ENCODE measurements around the gene TCERG1. TPM values are rescaled to one million over a fixed set of nuclear protein-coding genes. Genes with fewer than 3 reads are reported as not detected.

Gene TCERG1
- total RNA-seq, 1 donor from 2014 or later = 46.3 TPM

GRCh38 chr5:146402949-146403348 lies 44.2 kb upstream of the TCERG1 start:
- no peaks in the 10 kb centered on the region for H3K4me1 ChIP-seq
- H3K36me3 ChIP-seq = no peaks in the 10 kb centered on the region
- no peaks in the 10 kb centered on the region for H3K27me3 ChIP-seq
- H3K27ac ChIP-seq = no peak overlapping the region
- H3K9me3 ChIP-seq = no peaks in the 10 kb centered on the region
- DNase-seq (no peak), ATAC-seq (no peak)
- no peak overlapping the region for H3K4me3 ChIP-seq
- TF ChIP-seq CTCF (IDR thresholded peaks at IDR 0.05) = no peak
- intact Hi-C loops (cut with DNase I) = no loop called here

- DNase-seq = no peak
Observed at GRCh38 chr5:146409054-146409671, 38.0 kb upstream of the TCERG1 start.

GRCh38 chr5:146410272-146410671 lies 36.9 kb upstream of the TCERG1 start:
- no peaks in the 10 kb centered on the region for H3K27me3 ChIP-seq
- no peak for DNase-seq
- no peak for ATAC-seq
- no peak overlapping the region for H3K4me3 ChIP-seq
- H3K27ac ChIP-seq = no peak overlapping the region
- TF ChIP-seq CTCF (IDR thresholded peaks at IDR 0.05) = no peak
- intact Hi-C loops (cut with DNase I) = no loop called here
- H3K36me3 ChIP-seq = no peaks in the 10 kb centered on the region
- no peaks in the 10 kb centered on the region for H3K9me3 ChIP-seq
- no peaks in the 10 kb centered on the region for H3K4me1 ChIP-seq

More at GRCh38 chr5:146409054-146409671, 38.0 kb upstream of the TCERG1 start:
- intact Hi-C loops (cut with DNase I) = no loop called here
- no peaks in the 10 kb centered on the region for H3K36me3 ChIP-seq
- H3K27ac ChIP-seq = no peak overlapping the region
- no peaks in the 10 kb centered on the region for H3K27me3 ChIP-seq
- H3K9me3 ChIP-seq = no peaks in the 10 kb centered on the region
- no peaks in the 10 kb centered on the region for H3K4me1 ChIP-seq
- TF ChIP-seq CTCF (IDR thresholded peaks at IDR 0.05) = no peak
- no peak overlapping the region for H3K4me3 ChIP-seq
- no peak for ATAC-seq

GRCh38 chr5:146419696-146420095 lies 27.4 kb upstream of the TCERG1 start:
- intact Hi-C loops (cut with DNase I) = no loop called here
- no peak for ATAC-seq
- Histone ChIP-seq H3K36me3 (no peaks in the 10 kb centered on the region), H3K27me3 (peaks cover 8% of the 10 kb centered on the region), H3K4me3 (no peak overlapping the region), H3K9me3 (no peaks in the 10 kb centered on the region), H3K4me1 (no peaks in the 10 kb centered on the region), H3K27ac (no peak overlapping the region)
- TF ChIP-seq CTCF (IDR thresholded peaks at IDR 0.05) = no peak
- DNase-seq = no peak

GRCh38 chr5:146425023-146425422 lies 22.1 kb upstream of the TCERG1 start:
- ATAC-seq (no peak), DNase-seq (no peak)
- intact Hi-C loops (cut with DNase I) = no loop called here
- no peak overlapping the region for H3K27ac ChIP-seq
- no peak for TF ChIP-seq CTCF (IDR thresholded peaks at IDR 0.05)
- H3K9me3 ChIP-seq = no peaks in the 10 kb centered on the region
- no peak overlapping the region for H3K4me3 ChIP-seq
- H3K4me1 ChIP-seq = no peaks in the 10 kb centered on the region
- no peaks in the 10 kb centered on the region for H3K27me3 ChIP-seq
- no peaks in the 10 kb centered on the region for H3K36me3 ChIP-seq

GRCh38 chr5:146426305-146426704 lies 20.8 kb upstream of the TCERG1 start:
- no peak for ATAC-seq
- TF ChIP-seq CTCF (IDR thresholded peaks at IDR 0.05) = no peak
- DNase-seq = no peak
- Histone ChIP-seq H3K27me3 (no peaks in the 10 kb centered on the region), H3K9me3 (no peaks in the 10 kb centered on the region), H3K4me3 (no peak overlapping the region), H3K27ac (no peak overlapping the region), H3K36me3 (no peaks in the 10 kb centered on the region), H3K4me1 (no peaks in the 10 kb centered on the region)
- intact Hi-C loops (cut with DNase I) = no loop called here
